Measurements from ENCODE around the gene LAIR1.

- TF ChIP-seq CTCF (IDR thresholded peaks at IDR 0.05), result no peak
- TF ChIP-seq POLR2A (IDR thresholded peaks at IDR 0.05), result no peak
Observed at GRCh38 chr19:54302257-54302656, 62.5 kb downstream of the LAIR1 start.
